Loucy (cell line): ENCODE data around the gene AVPI1.

Experiments
- CTCF ChIP-seq: fragments of 200-600 bp; sonication (generic); conservative IDR thresholded peaks from 2 replicates; pipeline ENCODE4 v1.5.1; 2014; ENCODE audit warnings: mild to moderate bottlenecking, antibody characterized with exemption, low read length
- EZH2phosphoT487 ChIP-seq: fragments of 200-600 bp; IDR thresholded peaks from 2 replicates; pipeline ENCODE4 v1.6.1; 2018; ENCODE audit warnings: antibody characterized with exemption, mild to moderate bottlenecking, moderate library complexity, borderline replicate concordance

GRCh38 chr10:97631098-97631497 lies 55.9 kb downstream of the AVPI1 start:
- TF ChIP-seq CTCF (no peak), EZH2phosphoT487 (no peak)
